WTC11 (cell line): ENCODE measurements around the gene ABCA12. TPM values are rescaled to one million over a fixed set of nuclear protein-coding genes. Genes with fewer than 3 reads are reported as not detected.

ENCODE experiments used
- ATAC-seq: fragments of 200-7000 bp; cut with Tn5 transposase; 2 replicates; pipeline ENCODE4 v1.10.0; 2021; ENCODE audit warnings: mild to moderate bottlenecking, moderate library complexity
- CTCF ChIA-PET: fragments of 300-600 bp; sonication (Branson Sonifier 250); formaldehyde crosslinking; loops from one replicate; lab custom pipeline; 2021; ENCODE audit warnings: antibody characterized with exemption; lab: Charles Lee
- POLR2A ChIA-PET: fragments of 350-600 bp; sonication (Branson Sonifier 250); formaldehyde crosslinking; loops from one replicate; lab custom pipeline; 2021; ENCODE audit warnings: antibody characterized with exemption; lab: Charles Lee
- DNase-seq: peaks from one replicate; pipeline ENCODE4 v3.0.0; 2021; ENCODE audit warnings: low spot score
- H3K27ac Mint-ChIP-seq: 2 replicates; pipeline ENCODE4 v1.8.0; 2021; ENCODE audit warnings: mixed read lengths
- H3K27me3 Mint-ChIP-seq: 2 replicates; pipeline ENCODE4 v1.8.0; 2021; ENCODE audit warnings: low read depth, mild to moderate bottlenecking, moderate library complexity, mixed read lengths
- H3K36me3 Mint-ChIP-seq: 2 replicates; pipeline ENCODE4 v1.8.0; 2021; ENCODE audit warnings: mixed read lengths
- H3K4me1 Mint-ChIP-seq: 2 replicates; pipeline ENCODE4 v1.8.0; 2022; ENCODE audit warnings: mixed read lengths
- H3K4me3 Mint-ChIP-seq: 2 replicates; pipeline ENCODE4 v1.8.0; 2021; ENCODE audit warnings: mild to moderate bottlenecking, moderate library complexity, mixed read lengths
- H3K9me3 Mint-ChIP-seq: 2 replicates; pipeline ENCODE4 v1.8.0; 2021; ENCODE audit warnings: mixed read lengths
- ATF1 ChIP-seq: sonication (generic); formaldehyde crosslinking; IDR thresholded peaks from 2 replicates; pipeline ENCODE4 v1.8.1; 2023; ENCODE audit warnings: mild to moderate bottlenecking, moderate library complexity, missing genetic modification reagents
- CBFB ChIP-seq: sonication (generic); formaldehyde crosslinking; IDR thresholded peaks from 2 replicates; pipeline ENCODE4 v1.8.1; 2022; ENCODE audit warnings: mild to moderate bottlenecking, low read depth, missing genetic modification reagents
- ELF4 ChIP-seq: sonication (generic); formaldehyde crosslinking; IDR thresholded peaks from 2 replicates; pipeline ENCODE4 v1.8.1; 2022; ENCODE audit warnings: low read depth, mild to moderate bottlenecking, moderate library complexity, missing genetic modification reagents
- GABPB1 ChIP-seq: sonication (generic); formaldehyde crosslinking; IDR thresholded peaks from 2 replicates; pipeline ENCODE4 v1.8.1; 2023; ENCODE audit warnings: mild to moderate bottlenecking, missing genetic modification reagents
- GRHL2 ChIP-seq: fragments of 250-450 bp; sonication (Bioruptor Pico); IDR thresholded peaks from 2 replicates; pipeline ENCODE4 v1.8.0; 2022; ENCODE audit warnings: mild to moderate bottlenecking, moderate library complexity; ENCODE audit not compliant: insufficient replicate concordance, severe bottlenecking
- JUN ChIP-seq: sonication (generic); formaldehyde crosslinking; IDR thresholded peaks from 2 replicates; pipeline ENCODE4 v1.8.0; 2023; ENCODE audit warnings: mild to moderate bottlenecking, missing genetic modification reagents
- SOX15 ChIP-seq: fragments of 250-450 bp; sonication (Bioruptor Pico); IDR thresholded peaks from 2 replicates; pipeline ENCODE4 v1.9.0; 2021; ENCODE audit warnings: mild to moderate bottlenecking
- ZNF138 ChIP-seq: sonication (generic); formaldehyde crosslinking; conservative IDR thresholded peaks from 2 replicates; pipeline ENCODE4 v1.8.1; 2022; ENCODE audit warnings: mild to moderate bottlenecking, moderate library complexity, missing genetic modification reagents
- ZNF219 ChIP-seq: sonication (generic); formaldehyde crosslinking; IDR thresholded peaks from 2 replicates; pipeline ENCODE4 v1.8.0; 2023; ENCODE audit warnings: missing genetic modification reagents, mild to moderate bottlenecking, borderline replicate concordance
- total RNA-seq: library from RNA; stranded (reverse); gene quantifications from 3 replicates; pipeline ENCODE4 v1.2.3, GENCODE V29; 2021
- TF ChIP-seq, protein P1 (sequence below): sonication (generic); formaldehyde crosslinking; IDR thresholded peaks from 2 replicates; pipeline ENCODE4 v1.8.0; 2022; ENCODE audit warnings: mild to moderate bottlenecking, missing genetic modification reagents
- TF ChIP-seq, protein P2 (sequence below): sonication (generic); formaldehyde crosslinking; IDR thresholded peaks from 2 replicates; pipeline ENCODE4 v1.8.1; 2023; ENCODE audit warnings: mild to moderate bottlenecking, moderate library complexity, missing genetic modification reagents
- TF ChIP-seq, protein P3 (sequence below): sonication (generic); formaldehyde crosslinking; IDR thresholded peaks from 2 replicates; pipeline ENCODE4 v1.8.1; 2022; ENCODE audit warnings: mild to moderate bottlenecking, missing genetic modification reagents, moderate library complexity, borderline replicate concordance
- TF ChIP-seq, protein P4 (sequence below): fragments of 250-450 bp; sonication (Bioruptor Pico); IDR thresholded peaks from 2 replicates; pipeline ENCODE4 v1.9.0; 2021; ENCODE audit warnings: mild to moderate bottlenecking
- TF ChIP-seq, protein P5 (sequence below): sonication (generic); formaldehyde crosslinking; IDR thresholded peaks from 2 replicates; pipeline ENCODE4 v1.8.0; 2022; ENCODE audit warnings: mild to moderate bottlenecking, missing genetic modification reagents
- TF ChIP-seq, protein P6 (sequence below): fragments of 250-450 bp; sonication (Bioruptor Pico); IDR thresholded peaks from 2 replicates; pipeline ENCODE4 v1.9.0; 2021; ENCODE audit warnings: mild to moderate bottlenecking, borderline replicate concordance

ABCA12 gene
- total RNA-seq, 1 experiment from 2014 or later: 0.04 TPM

DNA sequence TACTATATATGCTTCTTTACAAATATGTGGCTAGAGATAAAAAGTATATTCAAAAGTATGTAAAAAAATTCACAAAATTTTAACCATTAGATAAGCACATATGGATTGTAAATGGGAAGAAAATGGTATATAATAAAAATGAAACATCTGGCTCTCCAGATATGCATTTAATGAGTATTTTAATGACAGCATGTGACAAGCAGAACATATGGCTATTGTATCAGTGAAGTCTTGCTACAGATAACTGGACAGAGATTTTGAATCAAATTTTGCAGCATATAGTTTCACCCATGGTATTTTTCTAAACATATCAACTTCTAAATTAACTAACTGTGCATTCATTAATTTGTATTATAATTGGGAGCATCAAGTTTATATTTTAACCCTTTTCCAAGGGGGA lies 5.0 kb upstream of the ABCA12 start:
- ATAC-seq: no peak
- POLR2A ChIA-PET: no interaction called here
- H3K4me1 Mint-ChIP-seq: no peaks in the 10 kb centered on the region
- no peak for TF ChIP-seq GABPB1
- TF ChIP-seq SOX15 (CRISPR knock-in tag): no peak
- TF ChIP-seq CBFB (CRISPR knock-in tag): no peak
- TF ChIP-seq, protein P1, sequence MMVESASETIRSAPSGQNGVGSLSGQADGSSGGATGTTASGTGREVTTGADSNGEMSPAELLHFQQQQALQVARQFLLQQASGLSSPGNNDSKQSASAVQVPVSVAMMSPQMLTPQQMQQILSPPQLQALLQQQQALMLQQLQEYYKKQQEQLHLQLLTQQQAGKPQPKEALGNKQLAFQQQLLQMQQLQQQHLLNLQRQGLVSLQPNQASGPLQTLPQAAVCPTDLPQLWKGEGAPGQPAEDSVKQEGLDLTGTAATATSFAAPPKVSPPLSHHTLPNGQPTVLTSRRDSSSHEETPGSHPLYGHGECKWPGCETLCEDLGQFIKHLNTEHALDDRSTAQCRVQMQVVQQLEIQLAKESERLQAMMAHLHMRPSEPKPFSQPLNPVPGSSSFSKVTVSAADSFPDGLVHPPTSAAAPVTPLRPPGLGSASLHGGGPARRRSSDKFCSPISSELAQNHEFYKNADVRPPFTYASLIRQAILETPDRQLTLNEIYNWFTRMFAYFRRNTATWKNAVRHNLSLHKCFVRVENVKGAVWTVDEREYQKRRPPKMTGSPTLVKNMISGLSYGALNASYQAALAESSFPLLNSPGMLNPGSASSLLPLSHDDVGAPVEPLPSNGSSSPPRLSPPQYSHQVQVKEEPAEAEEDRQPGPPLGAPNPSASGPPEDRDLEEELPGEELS (CRISPR knock-in tag): no peak
- no peak for TF ChIP-seq ATF1 (CRISPR knock-in tag)
- TF ChIP-seq GRHL2 (CRISPR knock-in tag): no peak
- TF ChIP-seq JUN (CRISPR knock-in tag): no peak
- TF ChIP-seq, protein P2, sequence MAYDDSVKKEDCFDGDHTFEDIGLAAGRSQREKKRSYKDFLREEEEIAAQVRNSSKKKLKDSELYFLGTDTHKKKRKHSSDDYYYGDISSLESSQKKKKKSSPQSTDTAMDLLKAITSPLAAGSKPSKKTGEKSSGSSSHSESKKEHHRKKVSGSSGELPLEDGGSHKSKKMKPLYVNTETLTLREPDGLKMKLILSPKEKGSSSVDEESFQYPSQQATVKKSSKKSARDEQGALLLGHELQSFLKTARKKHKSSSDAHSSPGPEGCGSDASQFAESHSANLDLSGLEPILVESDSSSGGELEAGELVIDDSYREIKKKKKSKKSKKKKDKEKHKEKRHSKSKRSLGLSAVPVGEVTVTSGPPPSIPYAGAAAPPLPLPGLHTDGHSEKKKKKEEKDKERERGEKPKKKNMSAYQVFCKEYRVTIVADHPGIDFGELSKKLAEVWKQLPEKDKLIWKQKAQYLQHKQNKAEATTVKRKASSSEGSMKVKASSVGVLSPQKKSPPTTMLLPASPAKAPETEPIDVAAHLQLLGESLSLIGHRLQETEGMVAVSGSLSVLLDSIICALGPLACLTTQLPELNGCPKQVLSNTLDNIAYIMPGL (CRISPR knock-in tag): no peak
- TF ChIP-seq, all 79 proteins: peak for 0
- no peak overlapping the region for H3K27ac Mint-ChIP-seq
- H3K27me3 Mint-ChIP-seq: no peaks in the 10 kb centered on the region
- no peaks in the 10 kb centered on the region for H3K36me3 Mint-ChIP-seq
- H3K4me3 Mint-ChIP-seq: no peak overlapping the region
- CTCF ChIA-PET: no interaction called here
- DNase-seq: no peak
- H3K9me3 Mint-ChIP-seq: no peaks in the 10 kb centered on the region

DNA sequence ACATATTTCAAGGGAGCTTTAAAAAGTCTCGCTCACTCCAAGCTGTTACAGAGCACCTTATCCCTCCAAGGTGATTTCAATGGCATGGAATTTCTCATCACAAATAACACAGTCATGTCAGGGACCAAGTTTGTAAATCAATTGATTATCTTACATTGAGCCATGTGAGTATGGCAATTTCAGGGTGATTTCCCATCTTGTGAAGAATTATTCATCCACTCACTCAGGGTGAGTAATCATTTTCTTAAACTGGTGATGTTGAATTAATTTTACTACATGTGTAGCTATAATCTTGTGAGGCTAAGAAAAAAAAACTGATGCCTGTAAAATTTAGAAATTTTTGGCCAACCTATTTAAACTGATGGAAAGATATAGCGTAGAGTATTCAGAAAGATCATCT lies 3.3 kb upstream of the ABCA12 start:
- Mint-ChIP-seq H3K27ac (no peak overlapping the region), H3K4me1 (peaks cover 2% of the 10 kb centered on the region; the same call in 1 of the 2 replicates), H3K36me3 (no peaks in the 10 kb centered on the region), H3K9me3 (no peaks in the 10 kb centered on the region), H3K27me3 (no peaks in the 10 kb centered on the region), H3K4me3 (no peak overlapping the region)
- no peak for DNase-seq
- TF ChIP-seq, protein P3, sequence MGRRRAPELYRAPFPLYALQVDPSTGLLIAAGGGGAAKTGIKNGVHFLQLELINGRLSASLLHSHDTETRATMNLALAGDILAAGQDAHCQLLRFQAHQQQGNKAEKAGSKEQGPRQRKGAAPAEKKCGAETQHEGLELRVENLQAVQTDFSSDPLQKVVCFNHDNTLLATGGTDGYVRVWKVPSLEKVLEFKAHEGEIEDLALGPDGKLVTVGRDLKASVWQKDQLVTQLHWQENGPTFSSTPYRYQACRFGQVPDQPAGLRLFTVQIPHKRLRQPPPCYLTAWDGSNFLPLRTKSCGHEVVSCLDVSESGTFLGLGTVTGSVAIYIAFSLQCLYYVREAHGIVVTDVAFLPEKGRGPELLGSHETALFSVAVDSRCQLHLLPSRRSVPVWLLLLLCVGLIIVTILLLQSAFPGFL (CRISPR knock-in tag): no peak
- TF ChIP-seq, protein P4, sequence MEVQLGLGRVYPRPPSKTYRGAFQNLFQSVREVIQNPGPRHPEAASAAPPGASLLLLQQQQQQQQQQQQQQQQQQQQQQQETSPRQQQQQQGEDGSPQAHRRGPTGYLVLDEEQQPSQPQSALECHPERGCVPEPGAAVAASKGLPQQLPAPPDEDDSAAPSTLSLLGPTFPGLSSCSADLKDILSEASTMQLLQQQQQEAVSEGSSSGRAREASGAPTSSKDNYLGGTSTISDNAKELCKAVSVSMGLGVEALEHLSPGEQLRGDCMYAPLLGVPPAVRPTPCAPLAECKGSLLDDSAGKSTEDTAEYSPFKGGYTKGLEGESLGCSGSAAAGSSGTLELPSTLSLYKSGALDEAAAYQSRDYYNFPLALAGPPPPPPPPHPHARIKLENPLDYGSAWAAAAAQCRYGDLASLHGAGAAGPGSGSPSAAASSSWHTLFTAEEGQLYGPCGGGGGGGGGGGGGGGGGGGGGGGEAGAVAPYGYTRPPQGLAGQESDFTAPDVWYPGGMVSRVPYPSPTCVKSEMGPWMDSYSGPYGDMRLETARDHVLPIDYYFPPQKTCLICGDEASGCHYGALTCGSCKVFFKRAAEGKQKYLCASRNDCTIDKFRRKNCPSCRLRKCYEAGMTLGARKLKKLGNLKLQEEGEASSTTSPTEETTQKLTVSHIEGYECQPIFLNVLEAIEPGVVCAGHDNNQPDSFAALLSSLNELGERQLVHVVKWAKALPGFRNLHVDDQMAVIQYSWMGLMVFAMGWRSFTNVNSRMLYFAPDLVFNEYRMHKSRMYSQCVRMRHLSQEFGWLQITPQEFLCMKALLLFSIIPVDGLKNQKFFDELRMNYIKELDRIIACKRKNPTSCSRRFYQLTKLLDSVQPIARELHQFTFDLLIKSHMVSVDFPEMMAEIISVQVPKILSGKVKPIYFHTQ (CRISPR knock-in tag): no peak
- TF ChIP-seq, protein P5, sequence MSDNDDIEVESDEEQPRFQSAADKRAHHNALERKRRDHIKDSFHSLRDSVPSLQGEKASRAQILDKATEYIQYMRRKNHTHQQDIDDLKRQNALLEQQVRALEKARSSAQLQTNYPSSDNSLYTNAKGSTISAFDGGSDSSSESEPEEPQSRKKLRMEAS: no peak
- no peak for TF ChIP-seq ELF4 (CRISPR knock-in tag)
- TF ChIP-seq ZNF219 (CRISPR knock-in tag): no peak
- TF ChIP-seq ZNF138: no peak
- TF ChIP-seq, protein P6, sequence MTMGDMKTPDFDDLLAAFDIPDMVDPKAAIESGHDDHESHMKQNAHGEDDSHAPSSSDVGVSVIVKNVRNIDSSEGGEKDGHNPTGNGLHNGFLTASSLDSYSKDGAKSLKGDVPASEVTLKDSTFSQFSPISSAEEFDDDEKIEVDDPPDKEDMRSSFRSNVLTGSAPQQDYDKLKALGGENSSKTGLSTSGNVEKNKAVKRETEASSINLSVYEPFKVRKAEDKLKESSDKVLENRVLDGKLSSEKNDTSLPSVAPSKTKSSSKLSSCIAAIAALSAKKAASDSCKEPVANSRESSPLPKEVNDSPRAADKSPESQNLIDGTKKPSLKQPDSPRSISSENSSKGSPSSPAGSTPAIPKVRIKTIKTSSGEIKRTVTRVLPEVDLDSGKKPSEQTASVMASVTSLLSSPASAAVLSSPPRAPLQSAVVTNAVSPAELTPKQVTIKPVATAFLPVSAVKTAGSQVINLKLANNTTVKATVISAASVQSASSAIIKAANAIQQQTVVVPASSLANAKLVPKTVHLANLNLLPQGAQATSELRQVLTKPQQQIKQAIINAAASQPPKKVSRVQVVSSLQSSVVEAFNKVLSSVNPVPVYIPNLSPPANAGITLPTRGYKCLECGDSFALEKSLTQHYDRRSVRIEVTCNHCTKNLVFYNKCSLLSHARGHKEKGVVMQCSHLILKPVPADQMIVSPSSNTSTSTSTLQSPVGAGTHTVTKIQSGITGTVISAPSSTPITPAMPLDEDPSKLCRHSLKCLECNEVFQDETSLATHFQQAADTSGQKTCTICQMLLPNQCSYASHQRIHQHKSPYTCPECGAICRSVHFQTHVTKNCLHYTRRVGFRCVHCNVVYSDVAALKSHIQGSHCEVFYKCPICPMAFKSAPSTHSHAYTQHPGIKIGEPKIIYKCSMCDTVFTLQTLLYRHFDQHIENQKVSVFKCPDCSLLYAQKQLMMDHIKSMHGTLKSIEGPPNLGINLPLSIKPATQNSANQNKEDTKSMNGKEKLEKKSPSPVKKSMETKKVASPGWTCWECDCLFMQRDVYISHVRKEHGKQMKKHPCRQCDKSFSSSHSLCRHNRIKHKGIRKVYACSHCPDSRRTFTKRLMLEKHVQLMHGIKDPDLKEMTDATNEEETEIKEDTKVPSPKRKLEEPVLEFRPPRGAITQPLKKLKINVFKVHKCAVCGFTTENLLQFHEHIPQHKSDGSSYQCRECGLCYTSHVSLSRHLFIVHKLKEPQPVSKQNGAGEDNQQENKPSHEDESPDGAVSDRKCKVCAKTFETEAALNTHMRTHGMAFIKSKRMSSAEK (CRISPR knock-in tag): no peak
- CTCF ChIA-PET: no interaction called here
- POLR2A ChIA-PET: interaction anchor here (0.7 kb wide), 1 partner anchor 558 kb away, joined by 5 read pairs; no protein-coding TSS in a partner anchor
- no peak for ATAC-seq
